ENCODE results near the gene PTPN13. TPM values are rescaled to one million over a fixed set of nuclear protein-coding genes. Genes with fewer than 3 reads are reported as not detected.

PTPN13 gene
- total and polyA plus RNA-seq, 2 donors from 2014 or later, result 10.2 to 62.3 TPM

- no peak for TF ChIP-seq CTCF (IDR thresholded peaks at IDR 0.05; ENCODE audit: borderline replicate concordance, extremely low read depth, insufficient read depth)
These were observed 25.5 kb downstream of the PTPN13 start for GRCh38 chr4:86619656-86620055.

GRCh38 chr4:86621435-86621834 is 27.3 kb downstream of the PTPN13 start:
- no peaks in the 10 kb centered on the region for H3K27me3 ChIP-seq (ENCODE audit: control insufficient read depth, insufficient read depth, low read length)
- no peak overlapping the region for H3K9ac ChIP-seq (ENCODE audit: low read length in 3 of 3)
- H3K27ac ChIP-seq (ENCODE audit: low read depth in 2 of 2, low read length in 2 of 2), result no peak overlapping the region
- DNase-seq (no peak), FAIRE-seq (no peak)
- H3K9me3 ChIP-seq (ENCODE audit: control insufficient read depth in 2 of 3, insufficient read depth in 1 of 3, low read length in 3 of 3), result no peaks in the 10 kb centered on the region
- peaks cover 0 to 3% (median 0%) of the 10 kb centered on the region in 3 donors for H3K4me1 ChIP-seq (ENCODE audit: control insufficient read depth in 2 of 3, insufficient read depth in 2 of 3, low read depth in 1 of 3, low read length in 3 of 3)
- intact Hi-C loops (cut with DNase I), result no loop called here
- no peak overlapping the region for H3K4me3 ChIP-seq (ENCODE audit: low read length in 3 of 3)
- H3K36me3 ChIP-seq (ENCODE audit: control insufficient read depth in 2 of 3, insufficient read depth in 3 of 3, low read length in 3 of 3), result no peaks in the 10 kb centered on the region
- no peak for TF ChIP-seq CTCF (IDR thresholded peaks at IDR 0.05; ENCODE audit: borderline replicate concordance, extremely low read depth, insufficient read depth)

More at GRCh38 chr4:86619656-86620055, 25.5 kb downstream of the PTPN13 start:
- Histone ChIP-seq H3K36me3 (ENCODE audit: control insufficient read depth in 2 of 3, insufficient read depth in 3 of 3, low read length in 3 of 3) (no peaks in the 10 kb centered on the region), H3K9ac (ENCODE audit: low read length in 3 of 3) (no peak overlapping the region), H3K27me3 (ENCODE audit: control insufficient read depth, insufficient read depth, low read length) (no peaks in the 10 kb centered on the region), H3K27ac (ENCODE audit: low read depth in 2 of 2, low read length in 2 of 2) (no peak overlapping the region), H3K4me3 (ENCODE audit: low read length in 3 of 3) (no peak overlapping the region), H3K4me1 (ENCODE audit: control insufficient read depth in 2 of 3, insufficient read depth in 2 of 3, low read depth in 1 of 3, low read length in 3 of 3) (peaks cover 0 to 6% (median 5%) of the 10 kb centered on the region in 3 donors), H3K9me3 (ENCODE audit: control insufficient read depth in 2 of 3, insufficient read depth in 1 of 3, low read length in 3 of 3) (no peaks in the 10 kb centered on the region)
- intact Hi-C loops (cut with DNase I), result no loop called here
- FAIRE-seq (peak; percentile 44), DNase-seq (no peak)

DNA sequence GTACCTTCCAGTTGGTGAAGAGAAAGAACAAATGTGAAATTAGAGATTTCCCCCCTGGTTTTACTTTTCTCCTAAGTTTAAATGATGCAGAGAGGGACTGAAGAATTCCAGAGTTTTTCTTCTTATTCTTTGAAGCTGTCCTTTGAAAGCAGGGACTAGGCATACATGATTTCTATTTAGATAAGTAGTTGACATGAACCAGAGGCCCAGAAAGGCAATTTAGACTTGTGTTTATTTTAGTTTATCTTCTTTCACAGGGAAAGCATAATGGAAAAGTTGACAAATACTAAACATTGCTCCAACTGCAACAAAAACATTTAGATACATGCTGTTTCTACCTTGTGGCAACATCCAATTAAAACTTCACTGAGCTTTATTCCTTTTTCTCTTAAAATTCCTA is 32.0 kb downstream of the PTPN13 start:
- Histone ChIP-seq H3K9ac (ENCODE audit: low read length in 3 of 3) (no peak overlapping the region), H3K9me3 (ENCODE audit: control insufficient read depth in 2 of 3, insufficient read depth in 1 of 3, low read length in 3 of 3) (no peaks in the 10 kb centered on the region), H3K4me3 (ENCODE audit: low read length in 3 of 3) (no peak overlapping the region), H3K27ac (ENCODE audit: low read depth in 2 of 2, low read length in 2 of 2) (no peak overlapping the region), H3K4me1 (ENCODE audit: control insufficient read depth in 2 of 3, insufficient read depth in 2 of 3, low read depth in 1 of 3, low read length in 3 of 3) (peaks cover 0 to 3% (median 0%) of the 10 kb centered on the region in 3 donors), H3K36me3 (ENCODE audit: control insufficient read depth in 2 of 3, insufficient read depth in 3 of 3, low read length in 3 of 3) (no peaks in the 10 kb centered on the region), H3K27me3 (ENCODE audit: control insufficient read depth, insufficient read depth, low read length) (no peaks in the 10 kb centered on the region)
- intact Hi-C loops (cut with DNase I), result no loop called here
- no peak for DNase-seq
- no peak for FAIRE-seq
- TF ChIP-seq CTCF (IDR thresholded peaks at IDR 0.05; ENCODE audit: borderline replicate concordance, extremely low read depth, insufficient read depth), result no peak

Measured in kidney (tissue), 14 donors.